IMR-90 (cell line): ENCODE measurements around the gene NMNAT3. TPM values are rescaled to one million over a fixed set of nuclear protein-coding genes. Genes with fewer than 3 reads are reported as not detected.

Source experiments
- ATAC-seq: fragments of 200-7000 bp; cut with Tn5 transposase; 2 replicates; pipeline ENCODE4 v1.9.1; 2020; ENCODE audit warnings: low read depth, mild to moderate bottlenecking, moderate library complexity
- BruUV-seq: library from RNA; stranded (reverse); fragments of 400-500 nt; replicated peaks from 2 replicates; lab custom pipeline; 2021; lab: Mats Ljungman, UMichigan
- CTCF ChIA-PET: fragments of 300-600 bp; formaldehyde crosslinking; extraction: SDS; loops from one replicate; lab custom pipeline; 2021; ENCODE audit warnings: antibody characterized with exemption; lab: Yijun Ruan, JAX
- POLR2A ChIA-PET: fragments of 300-600 bp; sonication (Branson Sonifier 250); formaldehyde crosslinking; loops from one replicate; lab custom pipeline; 2022; ENCODE audit warnings: antibody characterized with exemption; ENCODE audit not compliant: unreplicated experiment; lab: Charles Lee
- DNase-seq: peaks from one replicate; pipeline ENCODE4 v3.0.0; 2013
- H2AFZ ChIP-seq: replicated peaks from 2 replicates; pipeline ENCODE3; 2013; ENCODE audit warnings: low read length, mild to moderate bottlenecking; ENCODE audit not compliant: poor library complexity
- H2AK5ac ChIP-seq: 2 replicates; pipeline ENCODE4 v1.6.1; 2013; ENCODE audit warnings: low read depth, low read length, inconsistent platforms
- H2AK9ac ChIP-seq: replicated peaks from 2 replicates; pipeline ENCODE3; 2013; ENCODE audit warnings: mild to moderate bottlenecking, low read depth, low read length, moderate library complexity; ENCODE audit not compliant: poor library complexity
- H2BK120ac ChIP-seq: 2 replicates; pipeline ENCODE4 v1.6.1; 2013; ENCODE audit warnings: low read depth, low read length, inconsistent platforms
- H2BK15ac ChIP-seq: 3 replicates; pipeline ENCODE4 v1.6.1; 2013; ENCODE audit warnings: low read depth, low read length, inconsistent platforms
- H2BK20ac ChIP-seq: 2 replicates; pipeline ENCODE4 v1.6.1; 2013; ENCODE audit warnings: low read depth, mild to moderate bottlenecking, inconsistent platforms, low read length, moderate library complexity
- H2BK5ac ChIP-seq: 2 replicates; pipeline ENCODE4 v1.6.1; 2013; ENCODE audit warnings: mild to moderate bottlenecking, low read depth, low read length, inconsistent platforms; ENCODE audit not compliant: poor library complexity, severe bottlenecking
- H3K14ac ChIP-seq: replicated peaks from 2 replicates; pipeline ENCODE4 v1.6.1; 2013; ENCODE audit warnings: low read depth, low read length, inconsistent platforms
- H3K18ac ChIP-seq: 2 replicates; pipeline ENCODE4 v1.6.1; 2013; ENCODE audit warnings: low read depth, low read length, control low read depth
- H3K23ac ChIP-seq: 2 replicates; pipeline ENCODE4 v1.6.1; 2013; ENCODE audit warnings: low read depth, low read length, inconsistent platforms
- H3K27ac ChIP-seq: 2 replicates; pipeline ENCODE4 v1.5.1; 2013; ENCODE audit warnings: mild to moderate bottlenecking, control low read depth, low read length; ENCODE audit not compliant: insufficient read depth
- H3K27me3 ChIP-seq: 2 replicates; pipeline ENCODE4 v1.6.1; 2013; ENCODE audit warnings: low read length; ENCODE audit not compliant: control insufficient read depth, insufficient read depth
- H3K36me3 ChIP-seq: 2 replicates; pipeline ENCODE4 v1.6.1; 2013; ENCODE audit warnings: low read length, mixed read lengths; ENCODE audit not compliant: control insufficient read depth, insufficient read depth
- H3K4ac ChIP-seq: 2 replicates; pipeline ENCODE4 v1.6.1; 2013; ENCODE audit warnings: low read depth, low read length, inconsistent platforms
- H3K4me1 ChIP-seq: 2 replicates; pipeline ENCODE4 v1.6.1; 2013; ENCODE audit warnings: low read length, mixed read lengths; ENCODE audit not compliant: control insufficient read depth, insufficient read depth
- H3K4me2 ChIP-seq: 2 replicates; pipeline ENCODE4 v1.6.1; 2013; ENCODE audit warnings: low read depth, mild to moderate bottlenecking, control low read depth, low read length, moderate library complexity
- H3K4me3 ChIP-seq: 2 replicates; pipeline ENCODE4 v1.5.1; 2013; ENCODE audit warnings: low read depth, mild to moderate bottlenecking, control low read depth, low read length, moderate library complexity; ENCODE audit not compliant: insufficient read depth
- H3K56ac ChIP-seq: 2 replicates; pipeline ENCODE4 v1.6.1; 2013; ENCODE audit warnings: low read length, inconsistent platforms; ENCODE audit not compliant: insufficient read depth; ENCODE audit errors: extremely low read depth
- H3K79me1 ChIP-seq, 2 experiments: 2 replicates each; pipeline ENCODE4 v1.6.1; 2013; ENCODE audit warnings: low read length in 2 of 2, inconsistent platforms in 1 of 2, low read depth in 1 of 2
- H3K9ac ChIP-seq: 2 replicates; pipeline ENCODE4 v1.6.1; 2013; ENCODE audit warnings: low read depth, low read length, control low read depth
- H3K9me1 ChIP-seq: 2 replicates; pipeline ENCODE4 v1.6.1; 2013; ENCODE audit warnings: low read length, inconsistent platforms; ENCODE audit not compliant: insufficient read depth
- H3K9me3 ChIP-seq: 2 replicates; pipeline ENCODE4 v1.6.1; 2013; ENCODE audit warnings: low read length; ENCODE audit not compliant: control insufficient read depth, insufficient read depth
- H4K20me1 ChIP-seq: 2 replicates; pipeline ENCODE4 v1.6.1; 2013; ENCODE audit warnings: low read length, inconsistent platforms; ENCODE audit not compliant: insufficient read depth
- H4K5ac ChIP-seq: 2 replicates; pipeline ENCODE4 v1.6.1; 2013; ENCODE audit warnings: mild to moderate bottlenecking, low read depth, low read length, control low read depth
- H4K8ac ChIP-seq, 2 experiments: 2 replicates each; pipeline ENCODE4 v1.6.1; 2013; ENCODE audit warnings: low read depth in 2 of 2, low read length in 2 of 2, control low read depth in 1 of 2, inconsistent platforms in 1 of 2
- H4K91ac ChIP-seq: 2 replicates; pipeline ENCODE4 v1.6.1; 2013; ENCODE audit warnings: low read depth, low read length, inconsistent platforms; ENCODE audit not compliant: insufficient read depth
- BHLHE40 ChIP-seq: fragments of 150-350 bp; IDR thresholded peaks from 2 replicates; pipeline ENCODE4 v1.6.1; 2016; ENCODE audit warnings: mild to moderate bottlenecking, low read depth, low read length
- CEBPB ChIP-seq: IDR thresholded peaks from 2 replicates; pipeline ENCODE4 v1.6.1; 2012; ENCODE audit warnings: low read depth, low read length, improper control_type of control experiment
- CHD1 ChIP-seq: IDR thresholded peaks from 2 replicates; pipeline ENCODE4 v1.6.1; 2012; ENCODE audit warnings: low read depth, low read length, improper control_type of control experiment
- CTCF ChIP-seq: conservative IDR thresholded peaks from 2 replicates; pipeline ENCODE4 v1.5.1; 2012; ENCODE audit warnings: mild to moderate bottlenecking, low read depth, low read length, improper control_type of control experiment
- ELK1 ChIP-seq: fragments of 150-350 bp; IDR thresholded peaks from 2 replicates; pipeline ENCODE4 v1.6.1; 2016; ENCODE audit warnings: low read depth, mild to moderate bottlenecking, low read length, moderate library complexity, borderline replicate concordance
- FOS ChIP-seq: fragments of 150-350 bp; IDR thresholded peaks from 2 replicates; pipeline ENCODE4 v1.6.1; 2016; ENCODE audit warnings: low read depth, low read length
- MAFK ChIP-seq: IDR thresholded peaks from 2 replicates; pipeline ENCODE4 v1.6.1; 2012; ENCODE audit warnings: low read depth, low read length, improper control_type of control experiment
- MAZ ChIP-seq: IDR thresholded peaks from 2 replicates; pipeline ENCODE4 v1.6.1; 2012; ENCODE audit warnings: low read depth, mild to moderate bottlenecking, low read length, improper control_type of control experiment, moderate library complexity, borderline replicate concordance
- MXI1 ChIP-seq: IDR thresholded peaks from 2 replicates; pipeline ENCODE4 v1.6.1; 2012; ENCODE audit warnings: low read depth, mild to moderate bottlenecking, low read length, moderate library complexity, borderline replicate concordance
- NFE2L2 ChIP-seq: fragments of 150-350 bp; IDR thresholded peaks from 2 replicates; pipeline ENCODE4 v1.6.1; 2016; ENCODE audit warnings: low read depth, mild to moderate bottlenecking, low read length
- POLR2A ChIP-seq: IDR thresholded peaks from 2 replicates; pipeline ENCODE4 v1.6.1; 2012; ENCODE audit warnings: mild to moderate bottlenecking, low read depth, low read length
- RAD21 ChIP-seq: IDR thresholded peaks from 2 replicates; pipeline ENCODE4 v1.6.1; 2012; ENCODE audit warnings: low read length, improper control_type of control experiment
- RCOR1 ChIP-seq: IDR thresholded peaks from 2 replicates; pipeline ENCODE4 v1.6.1; 2012; ENCODE audit warnings: mild to moderate bottlenecking, low read length, improper control_type of control experiment; ENCODE audit not compliant: insufficient replicate concordance
- RFX5 ChIP-seq: IDR thresholded peaks from 2 replicates; pipeline ENCODE4 v1.8.0; 2012; ENCODE audit warnings: low read depth, mild to moderate bottlenecking, low read length, moderate library complexity
- SMC3 ChIP-seq: fragments of 150-350 bp; IDR thresholded peaks from 2 replicates; pipeline ENCODE4 v1.6.1; 2016; ENCODE audit warnings: low read depth, mild to moderate bottlenecking, antibody characterized with exemption, low read length, moderate library complexity
- USF2 ChIP-seq: fragments of 150-350 bp; IDR thresholded peaks from 2 replicates; pipeline ENCODE4 v1.6.1; 2017; ENCODE audit warnings: mild to moderate bottlenecking, antibody characterized with exemption, low read length, low read depth
- WGBS, 2 experiments: methylation state at CpG; one replicate each; pipeline versions ENCODE4 v1.1.5 to v1.1.7; 2013; ENCODE audit warnings: missing lambda C conversion rate in 2 of 2; ENCODE audit not compliant: insufficient read length in 1 of 2; ENCODE audit errors: extremely low coverage in 2 of 2; 5-methylcytosine and 5-hydroxymethylcytosine counted together
- dilution Hi-C: fragments of 300-500 bp; cut with HindIII; formaldehyde crosslinking; loops from one replicate; pipeline ENCODE4 v1.14.3; 2018; ENCODE audit warnings: low sequenced_read_pairs; ENCODE audit not compliant: unreplicated experiment
- in situ Hi-C: fragments of 300-500 bp; cut with MboI; formaldehyde crosslinking; loops from 3 replicates; pipeline ENCODE4 v1.14.3; 2019; ENCODE audit warnings: low sequenced_read_pairs, inconsistent platforms, mixed read lengths
- intact Hi-C: fragments of 100-400 bp; cut with micrococcal nuclease; formaldehyde crosslinking; loops from 2 replicates; pipeline ENCODE4 v1.10.0; 2022
- polyA plus RNA-seq, 3 experiments: library from polyadenylated mRNA; depleted of rRNA; stranded (reverse); fragments of >200 nt; gene quantifications; 2 replicates each; pipeline ENCODE4 v1.2.3, GENCODE V29; 2012; ENCODE audit warnings: low replicate concordance in 1 of 3
- total RNA-seq: library from RNA; depleted of rRNA; stranded (reverse); fragments of >200 nt; gene quantifications from 2 replicates; pipeline ENCODE4 v1.2.3, GENCODE V29; 2012

Gene NMNAT3
- total and polyA plus RNA-seq, 2 of the 4 experiments (the other 2 are of a cell fraction): 0.12 to 0.36 TPM

GRCh38 chr3:139610886-139611285 is 66.9 kb downstream of the NMNAT3 start:
- intact Hi-C loops: no loop called here
- H3K4ac ChIP-seq: no peak overlapping the region
- dilution Hi-C loops: no loop called here
- TF ChIP-seq RCOR1 (no peak), RAD21 (no peak), CHD1 (no peak), MAFK (no peak), CTCF (no peak), MAZ (no peak), CEBPB (no peak), RFX5 (no peak), ELK1 (no peak), BHLHE40 (no peak), FOS (no peak), USF2 (no peak), POLR2A (no peak), NFE2L2 (no peak), MXI1 (no peak), SMC3 (no peak)
- H2BK5ac ChIP-seq: no peak overlapping the region
- no peak overlapping the region for H4K91ac ChIP-seq
- H3K36me3 ChIP-seq: no peaks in the 10 kb centered on the region
- H3K23ac ChIP-seq: no peak overlapping the region
- no peak overlapping the region for H2AFZ ChIP-seq
- H3K4me2 ChIP-seq: no peak overlapping the region
- H4K5ac ChIP-seq: no peak overlapping the region
- no peak overlapping the region for H2AK9ac ChIP-seq
- no peaks in the 10 kb centered on the region for H3K9me1 ChIP-seq
- CTCF ChIA-PET: no interaction called here
- no peak overlapping the region for H3K56ac ChIP-seq
- H3K9ac ChIP-seq: no peak overlapping the region
- no peak overlapping the region for H2BK120ac ChIP-seq
- POLR2A ChIA-PET: no interaction called here
- H3K14ac ChIP-seq: no peak overlapping the region
- BruUV-seq: no TSS peak
- no peak for ATAC-seq
- H3K27me3 ChIP-seq: no peaks in the 10 kb centered on the region
- no peak overlapping the region for H2AK5ac ChIP-seq
- no peak overlapping the region for H2BK20ac ChIP-seq
- no peaks in the 10 kb centered on the region for H3K4me1 ChIP-seq
- no peak overlapping the region for H3K27ac ChIP-seq
- no peak overlapping the region for H3K18ac ChIP-seq
- no peak overlapping the region for H3K4me3 ChIP-seq
- H3K79me1 ChIP-seq: no peaks in the 10 kb centered on the region
- in situ Hi-C loops: no loop called here
- DNase-seq: no peak
- H4K8ac ChIP-seq: no peak overlapping the region
- H2BK15ac ChIP-seq: no peak overlapping the region
- no peaks in the 10 kb centered on the region for H3K9me3 ChIP-seq
- no peaks in the 10 kb centered on the region for H4K20me1 ChIP-seq
- 40% methylated on average over 1 of the region's 4 CpGs; no CpG with 5 or more reads in 1 of the 2 experiments for WGBS, 2 experiments
